IMR-90 (cell line): ENCODE data around the gene SMLR1. TPM values are rescaled to one million over a fixed set of nuclear protein-coding genes. Genes with fewer than 3 reads are reported as not detected.

Experiments used
- ATAC-seq: fragments of 200-7000 bp; cut with Tn5 transposase; 2 replicates; pipeline ENCODE4 v1.9.1; 2020; ENCODE audit warnings: low read depth, mild to moderate bottlenecking, moderate library complexity
- BruUV-seq: library from RNA; stranded (reverse); fragments of 400-500 nt; replicated peaks from 2 replicates; lab custom pipeline; 2021; lab: Mats Ljungman, UMichigan
- CTCF ChIA-PET: fragments of 300-600 bp; formaldehyde crosslinking; extraction: SDS; loops from one replicate; lab custom pipeline; 2021; ENCODE audit warnings: antibody characterized with exemption; lab: Yijun Ruan, JAX
- POLR2A ChIA-PET: fragments of 300-600 bp; sonication (Branson Sonifier 250); formaldehyde crosslinking; loops from one replicate; lab custom pipeline; 2022; ENCODE audit warnings: antibody characterized with exemption; ENCODE audit not compliant: unreplicated experiment; lab: Charles Lee
- DNase-seq: peaks from one replicate; pipeline ENCODE4 v3.0.0; 2013
- H2AFZ ChIP-seq: replicated peaks from 2 replicates; pipeline ENCODE3; 2013; ENCODE audit warnings: low read length, mild to moderate bottlenecking; ENCODE audit not compliant: poor library complexity
- H2AK5ac ChIP-seq: 2 replicates; pipeline ENCODE4 v1.6.1; 2013; ENCODE audit warnings: low read depth, low read length, inconsistent platforms
- H2AK9ac ChIP-seq: replicated peaks from 2 replicates; pipeline ENCODE3; 2013; ENCODE audit warnings: mild to moderate bottlenecking, low read depth, low read length, moderate library complexity; ENCODE audit not compliant: poor library complexity
- H2BK120ac ChIP-seq: 2 replicates; pipeline ENCODE4 v1.6.1; 2013; ENCODE audit warnings: low read depth, low read length, inconsistent platforms
- H2BK15ac ChIP-seq: 3 replicates; pipeline ENCODE4 v1.6.1; 2013; ENCODE audit warnings: low read depth, low read length, inconsistent platforms
- H2BK20ac ChIP-seq: 2 replicates; pipeline ENCODE4 v1.6.1; 2013; ENCODE audit warnings: low read depth, mild to moderate bottlenecking, inconsistent platforms, low read length, moderate library complexity
- H2BK5ac ChIP-seq: 2 replicates; pipeline ENCODE4 v1.6.1; 2013; ENCODE audit warnings: mild to moderate bottlenecking, low read depth, low read length, inconsistent platforms; ENCODE audit not compliant: poor library complexity, severe bottlenecking
- H3K14ac ChIP-seq: replicated peaks from 2 replicates; pipeline ENCODE4 v1.6.1; 2013; ENCODE audit warnings: low read depth, low read length, inconsistent platforms
- H3K18ac ChIP-seq: 2 replicates; pipeline ENCODE4 v1.6.1; 2013; ENCODE audit warnings: low read depth, low read length, control low read depth
- H3K23ac ChIP-seq: 2 replicates; pipeline ENCODE4 v1.6.1; 2013; ENCODE audit warnings: low read depth, low read length, inconsistent platforms
- H3K27ac ChIP-seq: 2 replicates; pipeline ENCODE4 v1.5.1; 2013; ENCODE audit warnings: mild to moderate bottlenecking, control low read depth, low read length; ENCODE audit not compliant: insufficient read depth
- H3K27me3 ChIP-seq: 2 replicates; pipeline ENCODE4 v1.6.1; 2013; ENCODE audit warnings: low read length; ENCODE audit not compliant: control insufficient read depth, insufficient read depth
- H3K36me3 ChIP-seq: 2 replicates; pipeline ENCODE4 v1.6.1; 2013; ENCODE audit warnings: low read length, mixed read lengths; ENCODE audit not compliant: control insufficient read depth, insufficient read depth
- H3K4ac ChIP-seq: 2 replicates; pipeline ENCODE4 v1.6.1; 2013; ENCODE audit warnings: low read depth, low read length, inconsistent platforms
- H3K4me1 ChIP-seq: 2 replicates; pipeline ENCODE4 v1.6.1; 2013; ENCODE audit warnings: low read length, mixed read lengths; ENCODE audit not compliant: control insufficient read depth, insufficient read depth
- H3K4me2 ChIP-seq: 2 replicates; pipeline ENCODE4 v1.6.1; 2013; ENCODE audit warnings: low read depth, mild to moderate bottlenecking, control low read depth, low read length, moderate library complexity
- H3K4me3 ChIP-seq: 2 replicates; pipeline ENCODE4 v1.5.1; 2013; ENCODE audit warnings: low read depth, mild to moderate bottlenecking, control low read depth, low read length, moderate library complexity; ENCODE audit not compliant: insufficient read depth
- H3K56ac ChIP-seq: 2 replicates; pipeline ENCODE4 v1.6.1; 2013; ENCODE audit warnings: low read length, inconsistent platforms; ENCODE audit not compliant: insufficient read depth; ENCODE audit errors: extremely low read depth
- H3K79me1 ChIP-seq, 2 experiments: 2 replicates each; pipeline ENCODE4 v1.6.1; 2013; ENCODE audit warnings: low read length in 2 of 2, inconsistent platforms in 1 of 2, low read depth in 1 of 2
- H3K9ac ChIP-seq: 2 replicates; pipeline ENCODE4 v1.6.1; 2013; ENCODE audit warnings: low read depth, low read length, control low read depth
- H3K9me1 ChIP-seq: 2 replicates; pipeline ENCODE4 v1.6.1; 2013; ENCODE audit warnings: low read length, inconsistent platforms; ENCODE audit not compliant: insufficient read depth
- H3K9me3 ChIP-seq: 2 replicates; pipeline ENCODE4 v1.6.1; 2013; ENCODE audit warnings: low read length; ENCODE audit not compliant: control insufficient read depth, insufficient read depth
- H4K20me1 ChIP-seq: 2 replicates; pipeline ENCODE4 v1.6.1; 2013; ENCODE audit warnings: low read length, inconsistent platforms; ENCODE audit not compliant: insufficient read depth
- H4K5ac ChIP-seq: 2 replicates; pipeline ENCODE4 v1.6.1; 2013; ENCODE audit warnings: mild to moderate bottlenecking, low read depth, low read length, control low read depth
- H4K8ac ChIP-seq, 2 experiments: 2 replicates each; pipeline ENCODE4 v1.6.1; 2013; ENCODE audit warnings: low read depth in 2 of 2, low read length in 2 of 2, control low read depth in 1 of 2, inconsistent platforms in 1 of 2
- H4K91ac ChIP-seq: 2 replicates; pipeline ENCODE4 v1.6.1; 2013; ENCODE audit warnings: low read depth, low read length, inconsistent platforms; ENCODE audit not compliant: insufficient read depth
- BHLHE40 ChIP-seq: fragments of 150-350 bp; IDR thresholded peaks from 2 replicates; pipeline ENCODE4 v1.6.1; 2016; ENCODE audit warnings: mild to moderate bottlenecking, low read depth, low read length
- CEBPB ChIP-seq: IDR thresholded peaks from 2 replicates; pipeline ENCODE4 v1.6.1; 2012; ENCODE audit warnings: low read depth, low read length, improper control_type of control experiment
- CHD1 ChIP-seq: IDR thresholded peaks from 2 replicates; pipeline ENCODE4 v1.6.1; 2012; ENCODE audit warnings: low read depth, low read length, improper control_type of control experiment
- ELK1 ChIP-seq: fragments of 150-350 bp; IDR thresholded peaks from 2 replicates; pipeline ENCODE4 v1.6.1; 2016; ENCODE audit warnings: low read depth, mild to moderate bottlenecking, low read length, moderate library complexity, borderline replicate concordance
- FOS ChIP-seq: fragments of 150-350 bp; IDR thresholded peaks from 2 replicates; pipeline ENCODE4 v1.6.1; 2016; ENCODE audit warnings: low read depth, low read length
- MAFK ChIP-seq: IDR thresholded peaks from 2 replicates; pipeline ENCODE4 v1.6.1; 2012; ENCODE audit warnings: low read depth, low read length, improper control_type of control experiment
- MAZ ChIP-seq: IDR thresholded peaks from 2 replicates; pipeline ENCODE4 v1.6.1; 2012; ENCODE audit warnings: low read depth, mild to moderate bottlenecking, low read length, improper control_type of control experiment, moderate library complexity, borderline replicate concordance
- MXI1 ChIP-seq: IDR thresholded peaks from 2 replicates; pipeline ENCODE4 v1.6.1; 2012; ENCODE audit warnings: low read depth, mild to moderate bottlenecking, low read length, moderate library complexity, borderline replicate concordance
- NFE2L2 ChIP-seq: fragments of 150-350 bp; IDR thresholded peaks from 2 replicates; pipeline ENCODE4 v1.6.1; 2016; ENCODE audit warnings: low read depth, mild to moderate bottlenecking, low read length
- POLR2A ChIP-seq: IDR thresholded peaks from 2 replicates; pipeline ENCODE4 v1.6.1; 2012; ENCODE audit warnings: mild to moderate bottlenecking, low read depth, low read length
- RAD21 ChIP-seq: IDR thresholded peaks from 2 replicates; pipeline ENCODE4 v1.6.1; 2012; ENCODE audit warnings: low read length, improper control_type of control experiment
- RCOR1 ChIP-seq: IDR thresholded peaks from 2 replicates; pipeline ENCODE4 v1.6.1; 2012; ENCODE audit warnings: mild to moderate bottlenecking, low read length, improper control_type of control experiment; ENCODE audit not compliant: insufficient replicate concordance
- RFX5 ChIP-seq: IDR thresholded peaks from 2 replicates; pipeline ENCODE4 v1.8.0; 2012; ENCODE audit warnings: low read depth, mild to moderate bottlenecking, low read length, moderate library complexity
- SMC3 ChIP-seq: fragments of 150-350 bp; IDR thresholded peaks from 2 replicates; pipeline ENCODE4 v1.6.1; 2016; ENCODE audit warnings: low read depth, mild to moderate bottlenecking, antibody characterized with exemption, low read length, moderate library complexity
- WGBS, 2 experiments: methylation state at CpG; one replicate each; pipeline versions ENCODE4 v1.1.5 to v1.1.7; 2013; ENCODE audit warnings: missing lambda C conversion rate in 2 of 2; ENCODE audit not compliant: insufficient read length in 1 of 2; ENCODE audit errors: extremely low coverage in 2 of 2; 5-methylcytosine and 5-hydroxymethylcytosine counted together
- dilution Hi-C: fragments of 300-500 bp; cut with HindIII; formaldehyde crosslinking; loops from one replicate; pipeline ENCODE4 v1.14.3; 2018; ENCODE audit warnings: low sequenced_read_pairs; ENCODE audit not compliant: unreplicated experiment
- in situ Hi-C: fragments of 300-500 bp; cut with MboI; formaldehyde crosslinking; loops from 3 replicates; pipeline ENCODE4 v1.14.3; 2019; ENCODE audit warnings: low sequenced_read_pairs, inconsistent platforms, mixed read lengths
- intact Hi-C: fragments of 100-400 bp; cut with micrococcal nuclease; formaldehyde crosslinking; loops from 2 replicates; pipeline ENCODE4 v1.10.0; 2022
- polyA plus RNA-seq, 3 experiments: library from polyadenylated mRNA; depleted of rRNA; stranded (reverse); fragments of >200 nt; gene quantifications; 2 replicates each; pipeline ENCODE4 v1.2.3, GENCODE V29; 2012; ENCODE audit warnings: low replicate concordance in 1 of 3
- total RNA-seq: library from RNA; depleted of rRNA; stranded (reverse); fragments of >200 nt; gene quantifications from 2 replicates; pipeline ENCODE4 v1.2.3, GENCODE V29; 2012
- TF ChIP-seq, protein P1 (sequence below): fragments of 150-350 bp; IDR thresholded peaks from 2 replicates; pipeline ENCODE4 v1.6.1; 2017; ENCODE audit warnings: mild to moderate bottlenecking, antibody characterized with exemption, low read length, low read depth
- TF ChIP-seq, protein P2 (sequence below): conservative IDR thresholded peaks from 2 replicates; pipeline ENCODE4 v1.5.1; 2012; ENCODE audit warnings: mild to moderate bottlenecking, low read depth, low read length, improper control_type of control experiment

SMLR1 gene
- total and polyA plus RNA-seq, 2 of the 4 experiments (the other 2 are of a cell fraction), result not detected

GRCh38 chr6:130858498-130859160, 31.4 kb downstream of the SMLR1 start:
- no peak overlapping the region for H2AK9ac ChIP-seq
- peaks cover 4% of the 10 kb centered on the region for H3K4me1 ChIP-seq
- peaks cover 0 to 9% of the 10 kb centered on the region in 2 experiments; a peak in 2 of 4 replicates for H3K79me1 ChIP-seq
- POLR2A ChIA-PET, result no interaction called here
- no peak overlapping the region for H3K4ac ChIP-seq
- DNase-seq (no peak), ATAC-seq (no peak)
- H4K20me1 ChIP-seq, result 0 out of 2 replicates have a peak, but pooled peaks cover under 1% of the 10 kb centered on the region
- no CpG with 5 or more reads among the region's 2 CpGs for WGBS, 2 experiments
- H3K9me3 ChIP-seq, result no peaks in the 10 kb centered on the region
- H2BK15ac ChIP-seq, result no peak overlapping the region
- no peak overlapping the region for H3K18ac ChIP-seq
- no peak overlapping the region for H2BK120ac ChIP-seq
- H3K14ac ChIP-seq, result no peak overlapping the region
- intact Hi-C loops (no loop called here), dilution Hi-C loops (no loop called here), in situ Hi-C loops (no loop called here)
- no peak overlapping the region for H2AK5ac ChIP-seq
- no peak overlapping the region for H4K91ac ChIP-seq
- no peak overlapping the region for H2AFZ ChIP-seq
- no peak overlapping the region for H4K8ac ChIP-seq
- H3K27ac ChIP-seq, result no peak overlapping the region
- H4K5ac ChIP-seq, result no peak overlapping the region
- H3K23ac ChIP-seq, result no peak overlapping the region
- H3K4me2 ChIP-seq, result no peak overlapping the region
- TF ChIP-seq NFE2L2 (no peak), ELK1 (no peak), FOS (no peak), SMC3 (no peak), RCOR1 (no peak), BHLHE40 (no peak), CHD1 (no peak), MXI1 (no peak), CEBPB (no peak), MAFK (no peak), MAZ (no peak), RFX5 (no peak), RAD21 (no peak), POLR2A (no peak)
- TF ChIP-seq, protein P1, sequence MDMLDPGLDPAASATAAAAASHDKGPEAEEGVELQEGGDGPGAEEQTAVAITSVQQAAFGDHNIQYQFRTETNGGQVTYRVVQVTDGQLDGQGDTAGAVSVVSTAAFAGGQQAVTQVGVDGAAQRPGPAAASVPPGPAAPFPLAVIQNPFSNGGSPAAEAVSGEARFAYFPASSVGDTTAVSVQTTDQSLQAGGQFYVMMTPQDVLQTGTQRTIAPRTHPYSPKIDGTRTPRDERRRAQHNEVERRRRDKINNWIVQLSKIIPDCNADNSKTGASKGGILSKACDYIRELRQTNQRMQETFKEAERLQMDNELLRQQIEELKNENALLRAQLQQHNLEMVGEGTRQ, result no peak
- TF ChIP-seq, protein P2, sequence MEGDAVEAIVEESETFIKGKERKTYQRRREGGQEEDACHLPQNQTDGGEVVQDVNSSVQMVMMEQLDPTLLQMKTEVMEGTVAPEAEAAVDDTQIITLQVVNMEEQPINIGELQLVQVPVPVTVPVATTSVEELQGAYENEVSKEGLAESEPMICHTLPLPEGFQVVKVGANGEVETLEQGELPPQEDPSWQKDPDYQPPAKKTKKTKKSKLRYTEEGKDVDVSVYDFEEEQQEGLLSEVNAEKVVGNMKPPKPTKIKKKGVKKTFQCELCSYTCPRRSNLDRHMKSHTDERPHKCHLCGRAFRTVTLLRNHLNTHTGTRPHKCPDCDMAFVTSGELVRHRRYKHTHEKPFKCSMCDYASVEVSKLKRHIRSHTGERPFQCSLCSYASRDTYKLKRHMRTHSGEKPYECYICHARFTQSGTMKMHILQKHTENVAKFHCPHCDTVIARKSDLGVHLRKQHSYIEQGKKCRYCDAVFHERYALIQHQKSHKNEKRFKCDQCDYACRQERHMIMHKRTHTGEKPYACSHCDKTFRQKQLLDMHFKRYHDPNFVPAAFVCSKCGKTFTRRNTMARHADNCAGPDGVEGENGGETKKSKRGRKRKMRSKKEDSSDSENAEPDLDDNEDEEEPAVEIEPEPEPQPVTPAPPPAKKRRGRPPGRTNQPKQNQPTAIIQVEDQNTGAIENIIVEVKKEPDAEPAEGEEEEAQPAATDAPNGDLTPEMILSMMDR, result no peak
- peaks cover under 1% of the 10 kb centered on the region for H3K9me1 ChIP-seq
- CTCF ChIA-PET, result interaction anchor here (1.1 to 2.0 kb wide), 2 partner anchors 13 to 19 kb away, joined by 3 to 4 read pairs; no protein-coding TSS in a partner anchor
- no peak overlapping the region for H2BK20ac ChIP-seq
- H2BK5ac ChIP-seq, result no peak overlapping the region
- H3K27me3 ChIP-seq, result no peaks in the 10 kb centered on the region
- BruUV-seq, result no TSS peak
- peaks cover 22% of the 10 kb centered on the region for H3K36me3 ChIP-seq
- no peak overlapping the region for H3K56ac ChIP-seq
- no peak overlapping the region for H3K9ac ChIP-seq
- H3K4me3 ChIP-seq, result no peak overlapping the region
